CD4-positive, alpha-beta T cell treated with Interleukin-17A for 4 hours (primary cell): ENCODE measurements around the gene QSOX1.
"Not testable (repeated sequence)": the region's sequence is repeated elsewhere in the genome, so short reads cannot be mapped to it uniquely, and the experiment has no call there.

Source experiments
- DNase-seq: peaks from one replicate; pipeline ENCODE4 v3.0.0-alpha.2; 2020; ENCODE audit warnings: mixed read lengths

Gene QSOX1

GRCh38 chr1:180154325-180155181 lies at the start of gene QSOX1:
Gene QSOX1 (plus strand): TSS chr1:180154869. CDS start chr1:180154908, 39 bp downstream.
- peak; percentile 94 for DNase-seq

GRCh38 chr1:180112091-180112490 lies 42.6 kb upstream of the QSOX1 start:
- DNase-seq = no peak

- no peak for DNase-seq
Measured at GRCh38 chr1:180112984-180113647, 41.6 kb upstream of the QSOX1 start.

GRCh38 chr1:180114396-180114945 lies 40.2 kb upstream of the QSOX1 start:
- DNase-seq = no peak

- no peak for DNase-seq
Measured at GRCh38 chr1:180116964-180117763, 37.5 kb upstream of the QSOX1 start.

GRCh38 chr1:180117764-180118116 lies 36.9 kb upstream of the QSOX1 start:
- no peak for DNase-seq

- DNase-seq = no peak
Measured at GRCh38 chr1:180119837-180120236, 34.8 kb upstream of the QSOX1 start.

GRCh38 chr1:180123463-180123936 lies 31.2 kb upstream of the QSOX1 start:
- no peak for DNase-seq

GRCh38 chr1:180130651-180131050 lies 24.0 kb upstream of the QSOX1 start:
- no peak for DNase-seq

- DNase-seq = no peak
Measured at GRCh38 chr1:180131510-180131909, 23.2 kb upstream of the QSOX1 start.

- no peak for DNase-seq
Measured at GRCh38 chr1:180133193-180133592, 21.5 kb upstream of the QSOX1 start.

GRCh38 chr1:180133688-180134087 lies 21.0 kb upstream of the QSOX1 start:
- DNase-seq = not testable (repeated sequence)

GRCh38 chr1:180135535-180135934 lies 19.1 kb upstream of the QSOX1 start:
- DNase-seq = no peak

GRCh38 chr1:180136331-180136967 lies 18.2 kb upstream of the QSOX1 start:
- no peak for DNase-seq

GRCh38 chr1:180136968-180137356 lies 17.7 kb upstream of the QSOX1 start:
- no peak for DNase-seq

GRCh38 chr1:180137776-180138175 lies 16.9 kb upstream of the QSOX1 start:
- DNase-seq = no peak

GRCh38 chr1:180141381-180141934 lies 13.2 kb upstream of the QSOX1 start:
- DNase-seq = no peak

- no peak for DNase-seq
Measured at GRCh38 chr1:180143359-180143758, 11.3 kb upstream of the QSOX1 start.

- DNase-seq = no peak
Measured at GRCh38 chr1:180144659-180145357, 9.9 kb upstream of the QSOX1 start.

- DNase-seq = no peak
Measured at GRCh38 chr1:180145446-180145845, 9.2 kb upstream of the QSOX1 start.

- DNase-seq = no peak
Measured at GRCh38 chr1:180150982-180151381, 3.7 kb upstream of the QSOX1 start.

- DNase-seq = no peak
Measured at GRCh38 chr1:180151508-180151907, 3.2 kb upstream of the QSOX1 start.
